ENCODE results near the gene GRM5.
"Not testable (repeated sequence)": the region's sequence is repeated elsewhere in the genome, so short reads cannot be mapped to it uniquely, and the experiment has no call there.

GRM5 gene

DNA sequence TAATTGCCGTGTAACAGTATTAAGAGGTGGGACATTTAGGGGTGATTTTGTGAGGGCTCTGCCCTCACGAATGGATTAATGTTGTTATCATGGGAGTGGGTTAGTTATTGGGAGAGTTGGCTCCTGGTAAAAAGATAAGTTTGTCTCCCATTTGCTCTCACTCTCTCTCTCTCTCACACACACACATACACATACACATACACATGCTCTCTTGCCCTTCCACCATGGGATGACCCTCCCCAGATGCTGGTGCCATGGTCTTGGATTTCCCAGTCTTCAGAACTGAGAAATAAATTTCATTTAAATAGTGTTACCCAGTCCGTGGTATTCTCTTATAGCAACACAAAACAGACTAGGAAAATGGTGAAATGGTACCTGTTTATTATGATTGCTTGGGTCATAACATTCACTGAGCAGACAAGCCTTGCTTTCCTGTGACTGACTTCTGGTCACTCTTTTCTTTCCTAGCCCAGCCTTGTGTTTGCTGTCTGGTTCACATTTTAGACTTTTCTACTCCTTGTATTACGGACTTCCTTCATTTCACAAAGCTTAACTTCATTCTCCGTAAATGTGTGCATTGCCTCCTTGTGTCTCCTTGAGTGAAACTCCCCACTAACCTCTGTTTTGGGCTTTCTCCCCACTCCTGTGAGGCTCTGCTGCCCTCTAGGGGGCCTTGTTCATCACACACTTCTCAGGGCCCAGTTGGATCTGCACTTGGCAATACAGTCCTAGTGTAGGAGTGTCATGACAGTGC lies 521.7 kb downstream of the GRM5 start:
- no peak overlapping the region for H3K27ac ChIP-seq (ENCODE audit: low read depth, low read length, severe bottlenecking)
- H3K4me3 ChIP-seq (ENCODE audit: extremely low read depth, insufficient read depth, low read length, poor library complexity, severe bottlenecking): no peak overlapping the region
- H3K4me1 ChIP-seq (ENCODE audit: control insufficient read depth, insufficient read depth, low read length, poor library complexity, severe bottlenecking): no peaks in the 10 kb centered on the region
- H3K9me3 ChIP-seq (ENCODE audit: control insufficient read depth, low read length): no peaks in the 10 kb centered on the region
- WGBS, 2 experiments (ENCODE audit: insufficient coverage in 2 of 2): 45 to 57% methylated on average over 3 to 4 of the region's 5 CpGs
- no peaks in the 10 kb centered on the region for H3K36me3 ChIP-seq (ENCODE audit: control insufficient read depth, insufficient read depth, low read length)

GRCh38 chr11:88541006-88541405 lies 524.8 kb downstream of the GRM5 start:
- Histone ChIP-seq H3K9me3 (ENCODE audit: control insufficient read depth, low read length) (no peaks in the 10 kb centered on the region), H3K4me1 (ENCODE audit: control insufficient read depth, insufficient read depth, low read length, poor library complexity, severe bottlenecking) (peaks cover 6% of the 10 kb centered on the region), H3K36me3 (ENCODE audit: control insufficient read depth, insufficient read depth, low read length) (no peaks in the 10 kb centered on the region), H3K27ac (ENCODE audit: low read depth, low read length, severe bottlenecking) (no peak overlapping the region), H3K4me3 (ENCODE audit: extremely low read depth, insufficient read depth, low read length, poor library complexity, severe bottlenecking) (no peak overlapping the region)
- WGBS, 2 experiments (ENCODE audit: insufficient coverage in 2 of 2): no CpG with 5 or more reads among the region's 6 CpGs

DNA sequence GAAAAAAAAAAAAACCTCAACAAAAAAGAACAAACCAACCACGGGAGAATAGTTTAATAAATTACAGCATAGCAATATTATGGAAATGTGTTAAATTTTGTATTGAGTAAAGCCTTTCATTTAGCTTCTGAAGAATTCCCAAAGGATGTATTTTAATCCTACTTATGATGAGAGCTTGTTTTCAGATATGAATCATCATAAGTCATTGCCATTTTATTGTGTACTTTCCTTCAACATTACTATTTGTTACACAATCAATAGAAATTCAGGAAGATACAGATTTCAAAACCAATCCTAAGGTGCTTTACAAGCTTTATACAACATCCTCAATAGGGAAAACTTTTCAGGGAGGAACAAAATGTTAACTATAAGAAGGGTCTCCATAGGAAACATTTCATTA lies 527.7 kb downstream of the GRM5 start:
- H3K9me3 ChIP-seq (ENCODE audit: control insufficient read depth, low read length): peaks cover 4% of the 10 kb centered on the region
- no CpG with 5 or more reads among the region's 1 CpG for WGBS, 2 experiments (ENCODE audit: insufficient coverage in 2 of 2)
- H3K27ac ChIP-seq (ENCODE audit: low read depth, low read length, severe bottlenecking): no peak overlapping the region
- peaks cover 13% of the 10 kb centered on the region for H3K4me1 ChIP-seq (ENCODE audit: control insufficient read depth, insufficient read depth, low read length, poor library complexity, severe bottlenecking)
- no peaks in the 10 kb centered on the region for H3K36me3 ChIP-seq (ENCODE audit: control insufficient read depth, insufficient read depth, low read length)
- no peak overlapping the region for H3K4me3 ChIP-seq (ENCODE audit: extremely low read depth, insufficient read depth, low read length, poor library complexity, severe bottlenecking)

DNA sequence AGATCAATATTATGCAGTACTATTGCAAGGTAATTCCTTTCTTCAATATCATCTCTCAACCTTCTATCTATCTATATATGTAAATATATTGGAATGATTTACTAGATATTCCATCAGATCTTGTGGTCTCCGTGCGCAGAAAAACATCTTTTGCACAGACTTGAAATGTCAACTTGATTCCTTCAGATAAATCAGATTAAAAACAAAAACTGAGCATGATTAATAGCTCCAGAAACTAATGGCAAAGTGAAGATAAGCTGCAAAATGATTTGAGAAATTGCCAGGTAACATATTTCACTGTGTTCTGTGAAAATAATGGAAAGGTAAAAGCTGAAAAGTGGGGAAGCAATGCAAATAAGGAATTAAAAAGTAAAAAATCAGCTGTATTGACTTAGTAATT lies 528.2 kb downstream of the GRM5 start:
- Histone ChIP-seq H3K27ac (ENCODE audit: low read depth, low read length, severe bottlenecking) (no peak overlapping the region), H3K36me3 (ENCODE audit: control insufficient read depth, insufficient read depth, low read length) (no peaks in the 10 kb centered on the region), H3K4me1 (ENCODE audit: control insufficient read depth, insufficient read depth, low read length, poor library complexity, severe bottlenecking) (peaks cover 13% of the 10 kb centered on the region), H3K4me3 (ENCODE audit: extremely low read depth, insufficient read depth, low read length, poor library complexity, severe bottlenecking) (no peak overlapping the region), H3K9me3 (ENCODE audit: control insufficient read depth, low read length) (peaks cover 4% of the 10 kb centered on the region)
- WGBS, 2 experiments (ENCODE audit: insufficient coverage in 2 of 2): 100% methylated on average over 1 of the region's 2 CpGs; no CpG with 5 or more reads in 1 of the 2 experiments

- WGBS, 2 experiments (ENCODE audit: insufficient coverage in 2 of 2): 100% methylated on average over 1 of the region's 3 CpGs; no CpG with 5 or more reads in 1 of the 2 experiments
- H3K27ac ChIP-seq (ENCODE audit: low read depth, low read length, severe bottlenecking): peak overlapping the region; percentile 83
- H3K4me3 ChIP-seq (ENCODE audit: extremely low read depth, insufficient read depth, low read length, poor library complexity, severe bottlenecking): no peak overlapping the region
- no peaks in the 10 kb centered on the region for H3K36me3 ChIP-seq (ENCODE audit: control insufficient read depth, insufficient read depth, low read length)
- H3K9me3 ChIP-seq (ENCODE audit: control insufficient read depth, low read length): peaks cover 4% of the 10 kb centered on the region
- peaks cover 13% of the 10 kb centered on the region for H3K4me1 ChIP-seq (ENCODE audit: control insufficient read depth, insufficient read depth, low read length, poor library complexity, severe bottlenecking)
These were observed 529.0 kb downstream of the GRM5 start for GRCh38 chr11:88536616-88537265.

DNA sequence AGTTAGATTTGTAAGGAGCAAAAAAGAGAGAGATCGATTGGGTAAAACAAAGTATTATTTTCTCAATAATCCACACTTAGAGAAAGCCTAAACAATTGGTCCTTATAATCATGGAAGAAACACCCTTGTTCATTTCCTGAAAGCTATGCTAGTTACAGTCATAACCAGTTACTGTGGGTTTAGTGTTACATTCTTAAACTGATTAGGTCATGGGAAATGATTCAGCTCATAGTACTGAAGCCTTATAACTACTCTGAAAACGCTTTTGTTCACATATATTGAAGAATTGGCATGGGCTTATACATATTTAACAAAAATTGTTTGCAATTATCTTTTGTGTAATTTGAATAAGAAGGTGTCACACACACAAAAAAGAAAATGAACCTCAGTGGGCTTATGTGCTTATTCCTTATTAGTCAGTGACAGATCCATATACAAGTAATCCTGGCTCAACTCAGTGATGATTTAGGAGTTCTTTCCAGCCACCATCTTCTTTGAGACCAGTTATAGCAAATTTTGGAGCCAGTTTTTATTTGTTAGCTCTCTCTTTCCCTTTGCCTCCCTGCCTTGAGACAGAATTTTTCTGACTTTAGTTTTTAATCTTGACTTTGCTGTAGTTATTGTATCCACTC lies 529.8 kb downstream of the GRM5 start:
- Histone ChIP-seq H3K36me3 (ENCODE audit: control insufficient read depth, insufficient read depth, low read length) (no peaks in the 10 kb centered on the region), H3K27ac (ENCODE audit: low read depth, low read length, severe bottlenecking) (peak overlapping the region; percentile 83), H3K4me3 (ENCODE audit: extremely low read depth, insufficient read depth, low read length, poor library complexity, severe bottlenecking) (no peak overlapping the region), H3K4me1 (ENCODE audit: control insufficient read depth, insufficient read depth, low read length, poor library complexity, severe bottlenecking) (peaks cover 13% of the 10 kb centered on the region), H3K9me3 (ENCODE audit: control insufficient read depth, low read length) (peaks cover 4% of the 10 kb centered on the region)
- no CpG with 5 or more reads among the region's 2 CpGs for WGBS, 2 experiments (ENCODE audit: insufficient coverage in 2 of 2)

DNA sequence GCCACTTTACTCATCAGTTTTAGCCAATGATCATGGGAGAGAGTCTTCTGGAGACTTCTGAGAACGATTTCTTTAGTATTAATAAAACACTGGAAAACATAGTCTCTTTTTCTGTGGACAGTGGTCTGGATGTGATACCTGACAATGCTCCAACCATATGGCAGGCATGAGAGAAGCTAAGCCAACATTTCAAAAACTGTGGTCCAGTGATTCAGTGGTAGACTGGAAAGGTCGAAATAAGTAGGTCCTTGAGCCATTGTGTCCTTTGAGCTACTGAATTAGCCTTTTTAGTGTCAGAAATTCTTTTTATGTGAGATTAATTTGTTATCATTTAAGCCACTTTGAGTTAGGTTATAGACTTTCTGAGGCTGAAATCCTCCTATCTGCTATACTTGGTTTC lies 530.5 kb downstream of the GRM5 start:
- H3K9me3 ChIP-seq (ENCODE audit: control insufficient read depth, low read length): peaks cover 4% of the 10 kb centered on the region
- peaks cover 13% of the 10 kb centered on the region for H3K4me1 ChIP-seq (ENCODE audit: control insufficient read depth, insufficient read depth, low read length, poor library complexity, severe bottlenecking)
- H3K27ac ChIP-seq (ENCODE audit: low read depth, low read length, severe bottlenecking): peak overlapping the region; percentile 57
- no peak overlapping the region for H3K4me3 ChIP-seq (ENCODE audit: extremely low read depth, insufficient read depth, low read length, poor library complexity, severe bottlenecking)
- WGBS, 2 experiments (ENCODE audit: insufficient coverage in 2 of 2): 83 to 100% methylated on average over 1 of the region's 2 CpGs
- no peaks in the 10 kb centered on the region for H3K36me3 ChIP-seq (ENCODE audit: control insufficient read depth, insufficient read depth, low read length)

- not testable (repeated sequence) for H3K27ac ChIP-seq (ENCODE audit: low read depth, low read length, severe bottlenecking); H3K9me3 ChIP-seq (ENCODE audit: control insufficient read depth, low read length); H3K4me3 ChIP-seq (ENCODE audit: extremely low read depth, insufficient read depth, low read length, poor library complexity, severe bottlenecking); H3K36me3 ChIP-seq (ENCODE audit: control insufficient read depth, insufficient read depth, low read length)
- peaks cover 13% of the 10 kb centered on the region for H3K4me1 ChIP-seq (ENCODE audit: control insufficient read depth, insufficient read depth, low read length, poor library complexity, severe bottlenecking)
- no CpG with 5 or more reads among the region's 1 CpG for WGBS, 2 experiments (ENCODE audit: insufficient coverage in 2 of 2)
These were observed 531.1 kb downstream of the GRM5 start for GRCh38 chr11:88534706-88535105.

GRCh38 chr11:88534185-88534584 lies 531.6 kb downstream of the GRM5 start:
- H3K27ac ChIP-seq (ENCODE audit: low read depth, low read length, severe bottlenecking): no peak overlapping the region
- H3K4me1 ChIP-seq (ENCODE audit: control insufficient read depth, insufficient read depth, low read length, poor library complexity, severe bottlenecking): peaks cover 13% of the 10 kb centered on the region
- no peak overlapping the region for H3K4me3 ChIP-seq (ENCODE audit: extremely low read depth, insufficient read depth, low read length, poor library complexity, severe bottlenecking)
- H3K36me3 ChIP-seq (ENCODE audit: control insufficient read depth, insufficient read depth, low read length): no peaks in the 10 kb centered on the region
- H3K9me3 ChIP-seq (ENCODE audit: control insufficient read depth, low read length): peaks cover 4% of the 10 kb centered on the region
- WGBS, 2 experiments (ENCODE audit: insufficient coverage in 2 of 2): 67 to 72% methylated on average over 4 of the region's 5 CpGs

GRCh38 chr11:88533001-88533400 lies 532.8 kb downstream of the GRM5 start:
- Histone ChIP-seq H3K4me1 (ENCODE audit: control insufficient read depth, insufficient read depth, low read length, poor library complexity, severe bottlenecking) (peaks cover 13% of the 10 kb centered on the region), H3K36me3 (ENCODE audit: control insufficient read depth, insufficient read depth, low read length) (no peaks in the 10 kb centered on the region), H3K4me3 (ENCODE audit: extremely low read depth, insufficient read depth, low read length, poor library complexity, severe bottlenecking) (no peak overlapping the region), H3K27ac (ENCODE audit: low read depth, low read length, severe bottlenecking) (no peak overlapping the region), H3K9me3 (ENCODE audit: control insufficient read depth, low read length) (peaks cover 4% of the 10 kb centered on the region)
- no CpG with 5 or more reads among the region's 1 CpG for WGBS, 2 experiments (ENCODE audit: insufficient coverage in 2 of 2)

DNA sequence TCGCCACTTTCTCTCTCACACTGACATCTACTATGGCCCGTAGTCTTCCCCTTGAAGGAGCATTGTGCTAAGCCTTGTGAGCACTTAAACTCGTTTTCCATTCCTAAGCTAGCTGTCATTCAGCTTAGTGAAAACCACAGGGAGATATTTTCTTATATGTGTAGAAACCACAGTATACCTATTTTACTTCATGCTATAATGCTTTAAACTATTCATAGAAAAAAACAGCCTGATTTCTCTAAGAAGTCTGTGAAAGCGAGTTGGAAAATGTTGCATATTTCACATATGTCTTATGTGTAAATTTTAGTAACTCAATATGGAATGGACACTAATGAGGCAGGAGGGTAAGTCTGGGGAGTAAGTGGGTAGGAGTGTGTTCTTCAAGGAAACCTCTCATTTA lies 534.0 kb downstream of the GRM5 start:
- Histone ChIP-seq H3K9me3 (ENCODE audit: control insufficient read depth, low read length) (peaks cover 4% of the 10 kb centered on the region), H3K27ac (ENCODE audit: low read depth, low read length, severe bottlenecking) (no peak overlapping the region), H3K36me3 (ENCODE audit: control insufficient read depth, insufficient read depth, low read length) (no peaks in the 10 kb centered on the region), H3K4me3 (ENCODE audit: extremely low read depth, insufficient read depth, low read length, poor library complexity, severe bottlenecking) (no peak overlapping the region), H3K4me1 (ENCODE audit: control insufficient read depth, insufficient read depth, low read length, poor library complexity, severe bottlenecking) (peaks cover 13% of the 10 kb centered on the region)
- WGBS, 2 experiments (ENCODE audit: insufficient coverage in 2 of 2): 83 to 100% methylated on average over 1 to 2 of the region's 4 CpGs
